Stimulated activated naive CD4-positive, alpha-beta T cell treated with Interleukin-2 at 50 U/mL for 16 hours (primary cell): Measurements from ENCODE around the gene SLC9A9.
A peak's percentile ranks its signal among the peaks of the same experiment; 100 is the strongest.

Source experiments
- DNase-seq: peaks from one replicate; lab custom pipeline; 2025; lab: John Stamatoyannopoulos, UW

SLC9A9 gene

GRCh38 chr3:143693506-143693905 lies 154.8 kb downstream of the SLC9A9 start:
- DNase-seq = no peak

GRCh38 chr3:143686638-143687197 lies 161.6 kb downstream of the SLC9A9 start:
- DNase-seq = no peak

- DNase-seq = no peak
These were observed 162.8 kb downstream of the SLC9A9 start for GRCh38 chr3:143685491-143685890.

- DNase-seq = no peak
These were observed 170.8 kb downstream of the SLC9A9 start for GRCh38 chr3:143677430-143677829.

GRCh38 chr3:143676747-143677146 lies 171.5 kb downstream of the SLC9A9 start:
- no peak for DNase-seq

- no peak for DNase-seq
These were observed 172.2 kb downstream of the SLC9A9 start for GRCh38 chr3:143676021-143676420.

GRCh38 chr3:143674100-143674968 lies 173.9 kb downstream of the SLC9A9 start:
- DNase-seq = peak; percentile 53

GRCh38 chr3:143672396-143673165 lies 175.7 kb downstream of the SLC9A9 start:
- DNase-seq = no peak

GRCh38 chr3:143671626-143672025 lies 176.6 kb downstream of the SLC9A9 start:
- no peak for DNase-seq

GRCh38 chr3:143668924-143669790 lies 179.1 kb downstream of the SLC9A9 start:
- no peak for DNase-seq

GRCh38 chr3:143668385-143668784 lies 179.9 kb downstream of the SLC9A9 start:
- no peak for DNase-seq

- no peak for DNase-seq
These were observed 186.6 kb downstream of the SLC9A9 start for GRCh38 chr3:143661677-143662076.

GRCh38 chr3:143658861-143659260 lies 189.4 kb downstream of the SLC9A9 start:
- no peak for DNase-seq

GRCh38 chr3:143658116-143658515 lies 190.2 kb downstream of the SLC9A9 start:
- no peak for DNase-seq

- DNase-seq = no peak
These were observed 190.9 kb downstream of the SLC9A9 start for GRCh38 chr3:143657391-143657790.

GRCh38 chr3:143654906-143655305 lies 193.4 kb downstream of the SLC9A9 start:
- DNase-seq = no peak

GRCh38 chr3:143653935-143654334 lies 194.3 kb downstream of the SLC9A9 start:
- DNase-seq = no peak

GRCh38 chr3:143653493-143653892 lies 194.8 kb downstream of the SLC9A9 start:
- DNase-seq = no peak

- DNase-seq = no peak
These were observed 196.2 kb downstream of the SLC9A9 start for GRCh38 chr3:143652118-143652517.

GRCh38 chr3:143650827-143651226 lies 197.4 kb downstream of the SLC9A9 start:
- no peak for DNase-seq

GRCh38 chr3:143650120-143650519 lies 198.1 kb downstream of the SLC9A9 start:
- DNase-seq = no peak

GRCh38 chr3:143648708-143649107 lies 199.6 kb downstream of the SLC9A9 start:
- DNase-seq = no peak
